ENCODE measurements around the gene PHF20.
A peak's percentile ranks its signal among the peaks of the same experiment; 100 is the strongest.
"Not testable (repeated sequence)": the region's sequence is repeated elsewhere in the genome, so short reads cannot be mapped to it uniquely, and the experiment has no call there.

PHF20 gene

DNA sequence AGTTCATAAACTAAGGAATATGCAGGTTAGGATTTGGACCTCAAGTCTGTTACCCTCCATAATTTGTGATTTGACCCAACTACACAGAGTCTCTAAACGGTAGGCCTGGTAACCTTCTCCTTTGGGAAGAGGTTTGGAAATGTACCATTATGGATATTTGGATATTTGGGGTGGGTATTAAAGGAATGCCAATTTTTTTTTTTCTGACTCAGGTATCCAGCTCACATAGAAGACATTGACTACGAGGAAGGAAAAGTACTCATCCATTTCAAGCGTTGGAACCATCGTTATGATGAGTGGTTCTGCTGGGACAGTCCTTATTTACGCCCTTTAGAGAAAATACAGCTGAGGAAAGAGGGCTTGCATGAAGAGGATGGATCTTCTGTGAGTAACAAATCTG lies 70.5 kb downstream of the PHF20 start:
- DNase-seq: no peak

DNA sequence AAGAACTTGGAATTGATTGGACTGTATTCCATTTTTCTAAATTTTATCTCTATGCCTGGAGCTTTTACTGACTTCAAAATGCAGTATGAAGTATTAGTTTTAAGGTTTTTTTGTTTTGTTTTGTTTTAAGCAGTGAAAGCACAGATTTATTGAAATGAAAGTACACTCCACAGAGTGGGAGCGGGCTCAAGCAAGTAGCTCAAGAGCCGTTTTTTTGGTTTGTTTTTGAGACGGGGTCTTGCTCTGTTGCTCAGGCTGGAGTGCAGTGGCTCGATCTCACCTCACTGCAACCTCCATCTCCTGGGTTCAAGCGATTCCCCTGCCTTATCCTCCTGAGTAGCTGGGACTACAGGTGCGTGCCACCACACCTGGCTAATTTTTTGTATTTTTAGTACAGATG lies 72.1 kb downstream of the PHF20 start:
- DNase-seq: not testable (repeated sequence)

GRCh38 chr20:35845561-35845960 lies 73.7 kb downstream of the PHF20 start:
- no peak for DNase-seq

GRCh38 chr20:35849706-35850105 lies 77.9 kb downstream of the PHF20 start:
- DNase-seq: no peak

DNA sequence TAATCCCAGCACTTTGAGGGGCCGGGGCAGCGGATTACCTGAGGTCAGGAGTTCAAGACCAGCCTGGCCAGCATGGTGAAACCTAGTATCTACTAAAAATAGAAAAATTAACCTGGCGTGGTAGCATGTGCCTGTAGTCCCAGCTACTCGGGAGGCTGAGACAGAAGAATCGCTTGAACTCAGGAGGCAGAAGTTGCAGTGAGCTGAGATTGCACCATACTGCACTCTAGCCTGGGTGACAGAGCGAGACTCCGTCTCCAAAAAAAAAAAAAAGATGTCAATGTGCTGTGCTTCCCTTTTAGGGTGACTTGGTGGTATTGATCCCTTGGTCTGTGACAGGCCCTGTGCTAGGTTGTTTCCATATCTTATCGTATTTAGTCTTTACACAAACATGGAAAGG lies 79.8 kb downstream of the PHF20 start:
- DNase-seq: not testable (repeated sequence)

GRCh38 chr20:35854713-35855348 lies 83.0 kb downstream of the PHF20 start:
- no peak for DNase-seq

DNA sequence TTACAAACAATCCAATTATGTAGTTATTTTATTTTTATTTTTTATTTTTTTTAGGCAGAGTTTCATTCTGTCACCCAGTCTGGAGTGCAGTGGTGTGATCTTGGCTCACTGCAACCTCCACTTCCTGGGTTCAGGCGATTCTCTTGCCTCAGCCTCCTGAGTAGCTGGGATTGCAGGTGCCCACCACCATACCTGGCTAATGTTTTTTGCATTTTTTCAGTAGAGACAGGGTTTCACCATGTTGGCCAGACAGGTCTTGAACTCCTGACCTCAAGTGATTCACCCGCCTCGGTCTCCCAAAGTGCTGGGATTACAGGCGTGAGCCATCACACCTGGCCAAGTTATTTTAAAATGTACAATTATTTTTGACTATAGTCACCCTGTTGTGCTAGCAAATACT lies 83.8 kb downstream of the PHF20 start:
- not testable (repeated sequence) for DNase-seq

DNA sequence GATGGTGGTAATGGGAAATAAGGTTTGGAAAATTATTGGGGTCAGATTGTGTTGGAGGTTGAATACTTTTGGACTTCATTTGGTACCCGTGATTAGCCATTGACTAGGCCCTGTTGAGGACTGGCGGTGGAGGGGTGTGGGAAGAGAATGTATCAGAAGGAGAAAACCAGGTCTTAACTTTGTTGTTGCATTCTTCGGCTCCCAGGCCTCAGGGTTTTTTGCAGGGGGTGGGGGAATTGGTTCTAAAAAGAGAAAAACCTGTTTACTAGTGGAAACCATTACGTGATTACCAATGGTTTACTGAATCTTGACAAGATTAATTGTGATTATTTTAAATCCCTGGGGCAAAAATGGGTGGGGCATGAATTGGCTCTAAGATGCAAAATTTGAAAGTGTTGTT lies 85.1 kb downstream of the PHF20 start:
- no peak for DNase-seq

- no peak for DNase-seq
Measured at GRCh38 chr20:35866418-35867202, 94.8 kb downstream of the PHF20 start.

- DNase-seq: no peak
Measured at GRCh38 chr20:35870541-35871258, 98.9 kb downstream of the PHF20 start.

DNA sequence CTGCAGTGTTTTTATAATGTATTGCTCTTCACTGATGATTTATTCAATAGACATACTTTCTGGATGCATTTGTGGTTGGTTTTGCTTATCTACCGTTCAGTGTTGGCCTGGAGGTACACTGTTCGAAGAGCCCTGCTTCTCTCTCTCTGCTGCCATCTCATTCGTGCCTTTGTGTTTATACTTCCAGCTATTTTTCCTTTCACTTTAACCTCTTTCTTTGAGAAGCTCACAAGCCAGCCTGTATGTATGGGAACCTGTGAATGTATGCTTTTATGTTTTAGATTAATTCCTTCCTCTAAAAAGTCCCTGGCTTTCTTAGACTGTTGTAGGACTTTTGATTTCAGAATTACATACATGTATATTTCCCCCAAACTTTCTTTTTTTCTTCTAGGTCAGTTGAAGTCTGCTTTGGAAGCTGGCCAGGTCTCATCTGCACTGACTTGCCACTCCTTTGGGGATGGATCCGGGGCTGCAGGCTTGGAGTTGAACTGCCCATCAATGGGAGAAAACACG lies 99.5 kb downstream of the PHF20 start:
- DNase-seq: no peak

GRCh38 chr20:35876033-35876320 lies 104.2 kb downstream of the PHF20 start:
- DNase-seq: no peak

DNA sequence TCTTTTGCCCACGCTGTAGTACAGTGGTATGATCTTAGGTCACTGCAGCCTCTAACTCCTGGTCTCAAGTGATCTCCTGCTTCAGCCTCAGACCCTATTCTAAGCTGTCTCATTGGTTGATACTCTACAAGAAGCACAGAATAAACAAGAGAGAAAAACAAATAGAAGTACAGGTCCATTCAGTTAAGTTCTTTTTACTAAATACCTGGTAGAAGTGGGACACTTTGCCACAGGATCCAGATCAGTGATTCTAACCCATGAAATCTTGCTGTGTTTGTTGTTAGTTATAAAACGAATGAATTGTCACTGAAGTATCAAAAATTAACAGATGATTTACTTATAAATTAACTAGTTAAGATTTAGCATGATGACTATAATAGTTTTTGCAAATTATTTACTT lies 105.8 kb downstream of the PHF20 start:
- no peak for DNase-seq

GRCh38 chr20:35878113-35878625 lies 106.4 kb downstream of the PHF20 start:
- no peak for DNase-seq

- no peak for DNase-seq
Measured at GRCh38 chr20:35881676-35882075, 109.9 kb downstream of the PHF20 start.

GRCh38 chr20:35882427-35883161 lies 110.8 kb downstream of the PHF20 start:
- not testable (repeated sequence) for DNase-seq

DNA sequence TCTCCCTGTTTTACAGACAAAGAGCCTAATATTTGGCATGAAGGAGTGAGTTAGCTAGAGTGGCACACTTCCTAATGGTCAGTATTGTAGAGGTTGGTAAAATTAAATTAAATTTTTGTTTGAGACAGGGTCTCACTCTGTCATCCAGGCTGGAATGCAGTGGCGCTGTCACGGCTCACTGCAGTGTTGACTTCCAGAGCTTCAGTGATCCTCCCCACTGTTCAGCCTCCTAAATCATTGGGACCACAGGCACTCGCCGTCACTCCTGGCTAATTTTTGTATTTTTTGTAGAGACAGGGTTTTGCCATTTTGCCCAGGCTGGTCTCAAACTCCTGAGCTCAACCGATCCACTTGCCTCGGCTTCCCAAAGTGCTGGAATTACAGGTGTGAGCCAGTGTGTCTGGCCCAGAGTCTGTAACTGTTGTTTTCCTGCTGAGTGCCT lies 111.5 kb downstream of the PHF20 start:
- no peak for DNase-seq

- DNase-seq: peak; percentile 37
Measured at GRCh38 chr20:35883778-35884540, 112.1 kb downstream of the PHF20 start.

- no peak for DNase-seq
Measured at GRCh38 chr20:35884541-35884865, 112.7 kb downstream of the PHF20 start.

- no peak for DNase-seq
Measured at GRCh38 chr20:35885212-35885611, 113.4 kb downstream of the PHF20 start.

GRCh38 chr20:35886537-35886936 lies 114.7 kb downstream of the PHF20 start:
- DNase-seq: no peak

GRCh38 chr20:35887393-35888064 lies 115.7 kb downstream of the PHF20 start:
- DNase-seq: no peak

Measured in activated effector memory CD4-positive, alpha-beta T cell treated with Interleukin-2 at 50 U/mL for 16 hours (primary cell).